Right hindlimb (tissue), 1 donor: ENCODE data around the gene HDAC3.

ENCODE experiments used
- DNase-seq: peaks from one replicate; pipeline ENCODE4 v3.0.0-alpha.2; 2018

The HDAC3 gene

DNA sequence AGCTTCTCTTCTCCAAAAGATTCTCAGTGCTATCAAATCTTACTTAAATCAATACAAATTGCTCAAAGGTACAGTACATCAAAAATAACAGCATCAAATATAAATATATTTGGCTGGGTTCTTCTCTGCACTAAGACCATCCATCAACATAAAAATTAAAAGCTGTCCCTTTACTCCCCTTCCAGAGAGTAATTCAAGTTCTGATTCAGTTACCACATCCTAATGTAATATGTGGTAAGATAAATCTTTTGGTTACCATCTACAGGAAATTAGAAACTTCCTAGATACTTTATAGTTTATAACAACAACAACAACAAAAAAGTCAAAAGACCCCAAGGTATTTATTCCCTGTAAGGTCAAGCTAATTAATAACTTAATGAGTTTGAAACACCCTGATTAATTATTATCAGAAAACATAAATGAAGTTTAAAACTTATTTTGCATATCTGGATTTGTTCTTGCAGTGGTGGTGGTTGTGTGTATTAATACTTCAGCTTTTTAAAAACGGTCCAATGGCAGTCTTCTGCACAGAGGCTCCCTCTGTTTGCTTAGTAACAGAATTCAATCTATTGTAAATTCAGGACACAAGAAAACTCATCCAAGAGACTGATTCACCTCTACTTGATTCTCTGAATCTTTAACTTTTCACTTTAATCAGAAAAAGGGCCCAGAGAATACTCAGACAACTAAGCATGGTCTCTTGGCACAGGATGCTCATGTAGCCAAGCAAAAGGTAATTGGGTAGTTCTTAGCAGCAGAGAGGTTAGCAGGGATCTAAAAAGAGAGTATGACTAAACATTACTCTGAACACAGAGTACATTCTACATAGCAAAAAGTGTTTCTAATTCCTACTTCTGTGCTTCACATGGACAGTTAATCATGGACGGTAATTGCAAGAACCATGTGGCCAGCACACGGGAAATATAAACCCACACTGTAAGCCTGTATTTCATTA, 38.0 kb downstream of the HDAC3 start:
- no peak for DNase-seq

- DNase-seq = no peak
Observed at GRCh38 chr5:141597814-141598213, 38.8 kb downstream of the HDAC3 start.

DNA sequence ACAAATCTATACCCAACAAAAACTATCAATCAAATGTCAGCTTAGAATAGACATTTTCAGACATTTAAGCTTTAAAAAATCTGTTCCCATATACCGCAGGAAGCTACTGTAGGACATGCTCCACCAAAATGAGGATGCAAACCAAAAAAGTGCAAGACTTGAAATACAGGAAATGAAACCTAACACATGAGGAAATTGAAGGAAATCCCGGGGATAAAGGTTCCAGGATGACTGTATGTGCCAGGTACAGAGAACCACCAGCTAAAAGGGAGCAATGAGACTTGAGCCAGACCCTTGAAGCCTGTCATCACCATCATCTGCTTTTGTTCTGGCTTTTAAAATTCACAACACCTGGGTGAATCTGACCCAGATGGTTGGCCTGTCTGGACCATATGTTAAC, 39.3 kb downstream of the HDAC3 start:
- DNase-seq = no peak

- no peak for DNase-seq
Observed at GRCh38 chr5:141596867-141597266, 39.8 kb downstream of the HDAC3 start.

DNA sequence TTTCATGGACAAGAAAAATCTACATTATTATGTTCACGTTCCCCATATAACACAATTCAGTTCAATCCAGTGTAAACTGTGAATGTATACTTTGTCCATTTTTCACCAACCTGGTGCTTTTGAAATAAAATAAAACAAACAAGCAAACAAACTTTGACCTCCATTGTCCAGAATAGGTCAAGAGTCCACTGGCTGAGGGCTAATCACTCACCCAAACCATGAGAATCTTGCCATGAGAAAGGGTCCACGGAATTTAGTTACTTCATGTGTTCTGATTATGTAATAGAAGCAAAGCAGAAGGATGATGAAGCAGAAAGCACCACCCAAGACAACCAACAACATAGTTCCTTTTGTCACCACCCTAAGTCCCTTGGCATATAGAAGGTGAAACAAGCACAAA, 46.5 kb downstream of the HDAC3 start:
- DNase-seq = no peak

DNA sequence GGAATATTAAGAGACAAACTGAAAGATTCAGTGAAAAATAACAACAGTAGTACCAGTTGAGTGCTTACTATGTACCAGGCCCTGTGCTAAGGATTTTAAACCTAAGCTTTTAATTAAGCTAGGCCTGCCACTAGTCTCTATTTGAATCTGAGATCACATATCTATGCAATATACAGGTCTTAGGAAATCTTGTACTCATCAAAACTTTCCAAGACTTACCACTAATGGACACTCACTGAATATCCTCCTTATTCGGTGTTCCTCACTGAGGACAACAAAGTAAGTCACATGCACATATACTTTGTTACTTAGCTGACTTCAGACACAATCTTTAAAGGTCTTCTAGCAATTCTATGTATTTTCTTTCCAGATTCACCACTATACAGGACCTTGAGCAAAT, 50.4 kb downstream of the HDAC3 start:
- no peak for DNase-seq

DNA sequence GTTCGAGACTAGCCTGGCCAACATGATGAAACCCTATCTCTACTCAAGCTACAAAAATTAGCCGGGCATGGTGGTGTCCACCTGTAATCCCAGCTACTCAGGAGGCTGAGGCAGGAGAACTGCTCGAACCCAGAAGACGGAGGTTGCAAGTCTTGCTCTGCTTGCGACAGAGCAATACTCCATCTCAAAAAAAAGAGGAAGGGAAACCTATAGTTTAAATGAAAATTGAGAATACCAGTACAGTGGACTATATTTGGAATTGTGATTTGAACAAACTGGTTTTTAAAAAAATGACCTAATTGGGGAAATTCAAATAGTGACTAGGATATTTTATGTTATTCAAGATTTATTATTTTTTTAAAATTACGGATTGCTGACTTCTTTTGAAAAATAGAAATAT, 51.1 kb downstream of the HDAC3 start:
- DNase-seq = no peak

DNA sequence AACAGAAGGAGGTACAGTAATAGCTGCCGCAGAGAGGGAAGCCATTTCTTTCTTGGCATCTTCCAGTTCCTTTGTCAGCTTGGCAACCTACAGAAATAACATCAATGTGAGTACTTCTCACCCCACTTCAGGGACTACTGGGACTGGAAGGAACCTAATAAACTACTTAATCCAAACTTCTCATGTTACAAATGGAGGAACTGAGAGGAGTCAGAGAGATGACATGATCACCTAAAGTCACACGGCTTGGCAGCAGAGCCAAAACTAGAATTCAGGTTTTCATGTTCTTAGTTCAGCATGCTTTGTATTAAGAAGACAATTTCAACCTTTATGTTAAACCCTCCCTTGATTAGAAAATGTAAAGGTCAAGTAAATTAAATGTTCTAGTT, 62.5 kb downstream of the HDAC3 start:
- DNase-seq = no peak

DNA sequence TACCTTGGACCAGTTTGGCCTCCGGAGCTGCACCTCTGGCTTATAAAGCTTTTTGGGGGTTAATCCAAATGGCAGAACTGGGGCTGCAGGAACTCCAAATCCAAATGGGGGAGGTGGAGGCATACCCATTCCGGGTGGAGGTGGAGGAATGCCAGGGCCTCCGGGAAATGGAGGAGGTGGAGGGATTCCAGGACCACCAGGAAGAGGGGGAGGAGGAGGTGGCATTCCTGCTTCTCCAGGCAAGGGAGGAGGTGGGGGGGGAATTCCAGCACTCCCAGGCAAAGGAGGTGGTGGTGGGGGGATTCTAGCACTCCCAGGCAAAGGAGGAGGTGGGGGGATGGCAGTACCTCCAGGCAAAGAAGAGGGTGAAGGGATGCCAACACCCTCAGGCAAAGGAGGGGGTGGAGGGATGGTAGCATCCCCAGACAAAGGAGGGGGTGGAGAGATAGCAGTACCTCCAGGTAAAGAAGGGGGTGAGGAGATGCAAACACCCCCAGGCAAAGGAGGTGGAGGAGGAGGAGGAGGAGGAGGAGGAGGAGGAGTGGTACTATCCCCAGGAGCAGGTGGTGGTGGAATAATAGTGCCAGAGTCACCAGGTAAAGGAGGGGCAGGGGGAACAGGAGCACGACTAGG, 63.0 kb downstream of the HDAC3 start:
- no peak for DNase-seq
